H1 (cell line): ENCODE data around the gene AP1G2. TPM values are rescaled to one million over a fixed set of nuclear protein-coding genes. Genes with fewer than 3 reads are reported as not detected.

Experiments
- ATF3 ChIP-seq: IDR thresholded peaks from 2 replicates; pipeline ENCODE4 v1.6.1; 2011; ENCODE audit warnings: low read depth, mild to moderate bottlenecking, low read length; ENCODE audit not compliant: insufficient read depth
- CREB1 ChIP-seq: IDR thresholded peaks from 2 replicates; pipeline ENCODE4 v1.6.1; 2012; ENCODE audit warnings: inconsistent platforms
- EZH2 ChIP-seq: fragments of 200-600 bp; sonication (generic); IDR thresholded peaks from 2 replicates; pipeline ENCODE4 v1.7.1; 2012; ENCODE audit warnings: low read depth, mild to moderate bottlenecking, moderate library complexity, low read length, inconsistent platforms; ENCODE audit not compliant: severe bottlenecking
- FOSL1 ChIP-seq: IDR thresholded peaks from 2 replicates; pipeline ENCODE4 v1.6.1; 2011; ENCODE audit warnings: mild to moderate bottlenecking, low read depth, low read length, moderate library complexity; ENCODE audit not compliant: insufficient read depth
- HDAC6 ChIP-seq: IDR thresholded peaks from one replicate; pipeline ENCODE4 v1.7.1; 2012; ENCODE audit warnings: low read depth, mild to moderate bottlenecking, inconsistent platforms, low read length, moderate library complexity
- JUND ChIP-seq: IDR thresholded peaks from 2 replicates; pipeline ENCODE4 v1.6.1; 2011; ENCODE audit warnings: mild to moderate bottlenecking, improper control_type of control experiment, low read length
- KDM4A ChIP-seq: IDR thresholded peaks from one replicate; pipeline ENCODE4 v1.7.1; 2012; ENCODE audit warnings: low read depth, mild to moderate bottlenecking, moderate library complexity, low read length, inconsistent platforms; ENCODE audit not compliant: severe bottlenecking
- KDM5A ChIP-seq: fragments of 200-600 bp; IDR thresholded peaks from 2 replicates; pipeline ENCODE4 v1.7.1; 2012; ENCODE audit warnings: mild to moderate bottlenecking, low read length, inconsistent platforms, mixed read lengths
- POU5F1 ChIP-seq: IDR thresholded peaks from 2 replicates; pipeline ENCODE4 v1.6.1; 2011; ENCODE audit warnings: low read depth, mild to moderate bottlenecking, low read length, moderate library complexity
- RAD21 ChIP-seq, 2 experiments: IDR thresholded peaks in 1 of 2; conservative IDR thresholded peaks in 1 of 2; 2 replicates each; pipeline ENCODE4 v1.6.1; 2011; ENCODE audit warnings: low read depth in 2 of 2, low read length in 2 of 2, improper control_type of control experiment in 1 of 2, inconsistent platforms in 1 of 2, mild to moderate bottlenecking in 1 of 2, moderate library complexity in 1 of 2
- RBBP5 ChIP-seq: IDR thresholded peaks from 2 replicates; pipeline ENCODE4 v1.7.1; 2012; ENCODE audit warnings: low read depth, mild to moderate bottlenecking, inconsistent platforms, low read length, moderate library complexity, borderline replicate concordance
- RNF2 ChIP-seq: fragments of 200-900, 300-1000 bp; sonication (generic); IDR thresholded peaks from 2 replicates; pipeline ENCODE4 v1.7.1; 2016; ENCODE audit warnings: borderline replicate concordance, low read depth, mild to moderate bottlenecking, antibody characterized with exemption, low read length; ENCODE audit not compliant: poor library complexity, severe bottlenecking; ENCODE audit errors: missing control alignments
- RXRA ChIP-seq: IDR thresholded peaks from 2 replicates; pipeline ENCODE4 v1.6.1; 2011; ENCODE audit warnings: low read depth, mild to moderate bottlenecking, low read length, moderate library complexity; ENCODE audit not compliant: insufficient read depth
- SAP30 ChIP-seq: fragments of 300-600 bp; sonication (generic); IDR thresholded peaks from 2 replicates; pipeline ENCODE4 v1.7.1; 2012; ENCODE audit warnings: low read length, moderate library complexity, mild to moderate bottlenecking, inconsistent platforms; ENCODE audit not compliant: insufficient read depth, insufficient replicate concordance
- SIN3A ChIP-seq, 2 experiments: IDR thresholded peaks in 1 of 2; conservative IDR thresholded peaks in 1 of 2; 2 replicates each; pipeline ENCODE4 v1.6.1; 2011 to 2012; ENCODE audit warnings: low read length in 2 of 2, improper control_type of control experiment in 1 of 2, low read depth in 1 of 2, mild to moderate bottlenecking in 1 of 2
- TAF1 ChIP-seq: IDR thresholded peaks from 2 replicates; pipeline ENCODE4 v1.6.1; 2011; ENCODE audit warnings: mild to moderate bottlenecking, low read depth, low read length
- TAF7 ChIP-seq: optimal IDR thresholded peaks from 2 replicates; pipeline ENCODE3; 2011; ENCODE audit warnings: low read depth, mild to moderate bottlenecking, inconsistent platforms, low read length, moderate library complexity, borderline replicate concordance
- TBP ChIP-seq: IDR thresholded peaks from 2 replicates; pipeline ENCODE4 v1.6.1; 2011; ENCODE audit warnings: low read depth, low read length, improper control_type of control experiment
- USF2 ChIP-seq: IDR thresholded peaks from 2 replicates; pipeline ENCODE4 v1.6.1; 2011; ENCODE audit warnings: low read length, improper control_type of control experiment
- polyA plus RNA-seq, 7 experiments: library from polyadenylated mRNA; depleted of rRNA in 3 of 7; stranded (reverse) in 5 of 7; unstranded in 2 of 7; fragments of >200 nt in 5 of 7; fragments of 200-250 nt in 2 of 7; gene quantifications; 1 replicate in 5 of 7; 2 replicates in 1 of 7; 4 replicates in 1 of 7; pipeline versions ENCODE4 v1.2.1 to v1.2.3, GENCODE V29; 2011 to 2013; ENCODE audit warnings: missing spikeins in 2 of 7, mixed read lengths in 2 of 7
- total RNA-seq: library from RNA; stranded (reverse); fragmentation: NEBNext Ultra II Directional; extraction: Animal tissue kit (Norgen Biotek cat#: 25700); gene quantifications from 2 replicates; pipeline ENCODE4 v1.2.1, GENCODE V29; 2021

Gene AP1G2
- total and polyA plus RNA-seq, 2 of the 8 experiments (the other 6 are each of a cell fraction or from before 2014, with no cell fraction given) = 70.9 to 134 TPM

GRCh38 chr14:23555882-23556699, 11.5 kb downstream of the AP1G2 start, which contains the start of gene THTPA (continued):
- TF ChIP-seq USF2 (no peak), POU5F1 (no peak), TAF1 (peak; percentile 63; the same call in 1 of the 2 replicates), ATF3 (no peak), RXRA (no peak), SIN3A (conservative IDR thresholded peaks at IDR 0.05 in 1 of 2, IDR thresholded peaks at IDR 0.05 in 1 of 2; ENCODE audit: low read depth in 1 of 2, low read length in 2 of 2) (peak in 1 of 2 experiments; percentile 91; a peak in 1 of 4 replicates), KDM4A (peak; percentile 79), RAD21 (IDR thresholded peaks at IDR 0.05 in 1 of 2, conservative IDR thresholded peaks at IDR 0.05 in 1 of 2; ENCODE audit: low read depth in 2 of 2, low read length in 2 of 2) (no peak), KDM5A (no peak), RBBP5 (peak; percentile 39; the same call in 1 of the 2 replicates), HDAC6 (no peak), TAF7 (no peak), RNF2 (no peak), SAP30 (peak; percentile 50), FOSL1 (no peak), CREB1 (peak; percentile 36; the same call in 1 of the 2 replicates), EZH2 (no peak), JUND (no peak; the same call in 1 of the 2 replicates), TBP (no peak; the same call in 1 of the 2 replicates)
